Type B pancreatic cell (in vitro differentiated cells): Measurements from ENCODE around the gene HHIPL1. TPM values are rescaled to one million over a fixed set of nuclear protein-coding genes. Genes with fewer than 3 reads are reported as not detected.
A peak's percentile ranks its signal among the peaks of the same experiment; 100 is the strongest.

ENCODE experiments used
- DNase-seq: peaks from one replicate; pipeline ENCODE4 v3.0.0; 2021; ENCODE audit warnings: mixed read lengths; ENCODE audit not compliant: unreplicated experiment; ENCODE audit errors: extremely low spot score
- H3K27ac Mint-ChIP-seq: 2 replicates; pipeline ENCODE4 v1.8.0; 2021; ENCODE audit warnings: mild to moderate bottlenecking, mixed read lengths
- H3K27me3 Mint-ChIP-seq: 2 replicates; pipeline ENCODE4 v1.8.0; 2021; ENCODE audit warnings: mixed read lengths
- H3K36me3 Mint-ChIP-seq: 2 replicates; pipeline ENCODE4 v1.8.0; 2021; ENCODE audit warnings: mixed read lengths
- H3K4me1 Mint-ChIP-seq: one replicate; pipeline ENCODE4 v1.8.0; 2021; ENCODE audit warnings: mixed read lengths; ENCODE audit not compliant: unreplicated experiment
- H3K4me3 Mint-ChIP-seq: 2 replicates; pipeline ENCODE4 v1.8.0; 2021; ENCODE audit warnings: mild to moderate bottlenecking, mixed read lengths
- H3K9me3 Mint-ChIP-seq: 2 replicates; pipeline ENCODE4 v1.8.0; 2021; ENCODE audit warnings: mixed read lengths
- CTCF ChIP-seq: fragments of 200-600 bp; sonication (generic); conservative IDR thresholded peaks from 2 replicates; pipeline ENCODE4 v1.5.0; 2021; ENCODE audit warnings: antibody characterized with exemption, mild to moderate bottlenecking
- total RNA-seq: library from RNA; stranded (reverse); gene quantifications from 2 replicates; pipeline ENCODE4 v1.2.1, GENCODE V29; 2021; ENCODE audit warnings: low replicate concordance

Gene HHIPL1
- total RNA-seq, 1 donor from 2014 or later: 1.4 TPM

DNA sequence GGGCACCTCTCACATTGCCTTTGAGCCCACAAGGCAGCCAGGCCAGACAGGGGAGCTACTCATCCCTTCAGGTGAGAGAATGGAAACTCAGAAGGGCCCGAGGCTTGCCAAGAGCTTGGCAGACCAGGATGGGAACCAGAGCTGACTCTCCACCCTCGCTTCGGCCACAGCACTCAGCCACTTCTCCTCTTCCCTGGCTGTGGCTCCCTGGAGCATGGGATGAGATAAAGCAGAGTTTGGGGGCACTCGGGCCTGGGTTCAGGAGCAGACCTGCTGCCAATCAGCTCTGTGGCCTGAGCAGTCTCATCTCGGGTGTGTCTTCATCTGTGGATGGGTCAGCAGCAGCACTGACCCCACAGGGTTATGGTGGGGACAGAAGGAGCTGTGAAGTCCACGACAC is 20.9 kb upstream of the HHIPL1 start:
- H3K9me3 Mint-ChIP-seq: no peaks in the 10 kb centered on the region
- H3K4me3 Mint-ChIP-seq: no peak overlapping the region
- DNase-seq: no peak
- no peak for TF ChIP-seq CTCF
- no peaks in the 10 kb centered on the region for H3K27me3 Mint-ChIP-seq
- H3K4me1 Mint-ChIP-seq: peaks cover 34% of the 10 kb centered on the region
- H3K36me3 Mint-ChIP-seq: no peaks in the 10 kb centered on the region
- H3K27ac Mint-ChIP-seq: peak overlapping the region; percentile 95

DNA sequence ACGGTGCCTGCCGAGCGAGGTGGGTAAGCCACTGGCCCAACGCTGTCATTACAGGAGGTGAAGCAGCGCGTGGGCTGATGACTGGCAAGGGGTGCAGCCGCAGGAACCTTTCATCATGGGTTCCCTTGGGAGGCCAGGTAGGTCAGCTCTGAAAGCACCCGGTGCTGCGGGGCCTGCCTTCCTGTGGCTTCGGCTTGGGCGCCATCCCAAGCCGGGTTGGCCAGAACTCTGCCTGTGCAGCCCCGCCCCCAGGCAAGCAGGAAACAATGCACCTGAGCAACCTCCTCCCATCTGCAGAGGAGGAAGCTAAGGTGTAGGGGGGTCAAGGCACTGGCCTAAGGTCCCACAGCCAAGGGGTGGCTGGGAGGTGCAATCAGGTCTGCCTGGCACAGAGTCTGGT is 20.0 kb upstream of the HHIPL1 start:
- Mint-ChIP-seq H3K4me1 (peaks cover 30% of the 10 kb centered on the region), H3K9me3 (no peaks in the 10 kb centered on the region), H3K4me3 (no peak overlapping the region), H3K27me3 (no peaks in the 10 kb centered on the region), H3K36me3 (no peaks in the 10 kb centered on the region), H3K27ac (no peak overlapping the region)
- no peak for TF ChIP-seq CTCF
- no peak for DNase-seq

GRCh38 chr14:99625476-99625875 is 19.5 kb upstream of the HHIPL1 start:
- no peak overlapping the region for H3K27ac Mint-ChIP-seq
- H3K9me3 Mint-ChIP-seq: no peaks in the 10 kb centered on the region
- no peaks in the 10 kb centered on the region for H3K27me3 Mint-ChIP-seq
- no peak overlapping the region for H3K4me3 Mint-ChIP-seq
- no peak for DNase-seq
- H3K4me1 Mint-ChIP-seq: peaks cover 30% of the 10 kb centered on the region
- no peaks in the 10 kb centered on the region for H3K36me3 Mint-ChIP-seq
- no peak for TF ChIP-seq CTCF

DNA sequence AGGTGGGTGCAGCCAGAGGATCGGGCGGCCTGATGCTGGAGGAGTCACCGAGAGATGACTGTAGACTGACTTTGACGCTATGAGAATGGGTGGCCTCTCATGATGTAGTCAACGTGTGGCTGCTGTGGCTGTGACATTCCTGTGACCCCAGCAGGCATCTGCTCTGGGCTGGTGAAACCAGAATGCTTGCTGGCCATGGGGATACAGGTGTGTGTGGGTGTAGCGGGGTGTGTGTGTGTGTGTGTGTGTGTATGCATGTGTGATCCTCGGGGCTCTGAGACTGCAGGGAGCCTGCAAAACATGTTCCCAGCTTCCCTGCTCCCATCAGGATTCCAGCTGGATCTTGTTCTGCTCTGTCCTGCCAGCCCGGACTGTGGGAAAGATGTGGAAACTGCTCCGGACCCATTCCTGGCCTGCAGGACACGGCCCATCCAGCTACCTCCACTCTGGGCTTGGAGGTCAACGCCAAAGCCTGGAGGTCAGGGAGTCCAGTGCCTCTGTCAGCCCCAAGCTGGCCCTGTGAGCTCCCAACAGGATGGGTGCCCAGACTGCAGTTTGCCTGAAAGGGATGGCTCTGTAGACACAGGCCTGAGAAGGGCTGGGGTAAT is 18.8 kb upstream of the HHIPL1 start:
- no peak overlapping the region for H3K27ac Mint-ChIP-seq
- no peak overlapping the region for H3K4me3 Mint-ChIP-seq
- no peak for TF ChIP-seq CTCF
- DNase-seq: no peak
- H3K4me1 Mint-ChIP-seq: peaks cover 30% of the 10 kb centered on the region
- H3K36me3 Mint-ChIP-seq: no peaks in the 10 kb centered on the region
- H3K27me3 Mint-ChIP-seq: no peaks in the 10 kb centered on the region
- no peaks in the 10 kb centered on the region for H3K9me3 Mint-ChIP-seq

GRCh38 chr14:99627100-99627499 is 17.8 kb upstream of the HHIPL1 start:
- H3K4me3 Mint-ChIP-seq: no peak overlapping the region
- no peaks in the 10 kb centered on the region for H3K9me3 Mint-ChIP-seq
- no peak for TF ChIP-seq CTCF
- H3K36me3 Mint-ChIP-seq: no peaks in the 10 kb centered on the region
- DNase-seq: no peak
- H3K27me3 Mint-ChIP-seq: no peaks in the 10 kb centered on the region
- peaks cover 27% of the 10 kb centered on the region for H3K4me1 Mint-ChIP-seq
- no peak overlapping the region for H3K27ac Mint-ChIP-seq
